WERI-Rb-1 (cell line): ENCODE data around the gene BEAN1.

ENCODE experiments used
- DNase-seq: peaks from one replicate; pipeline ENCODE4 v3.0.0-alpha.2; 2020
- H3K27ac ChIP-seq: fragments of 250-450 bp; sonication (Bioruptor Pico); 2 replicates; pipeline ENCODE4 v1.5.1; 2020; ENCODE audit warnings: mild to moderate bottlenecking, moderate library complexity
- H3K27me3 ChIP-seq: fragments of 250-450 bp; sonication (Bioruptor Pico); 2 replicates; pipeline ENCODE4 v1.5.1; 2021; ENCODE audit warnings: mild to moderate bottlenecking, low read depth, moderate library complexity; ENCODE audit not compliant: insufficient read depth, severe bottlenecking
- H3K36me3 ChIP-seq: fragments of 250-450 bp; sonication (Bioruptor Pico); 2 replicates; pipeline ENCODE4 v1.5.1; 2020; ENCODE audit warnings: mild to moderate bottlenecking, moderate library complexity
- H3K4me3 ChIP-seq: 2 replicates; pipeline ENCODE4 v1.5.1; 2011; ENCODE audit warnings: low read depth, mild to moderate bottlenecking, control low read depth, low read length
- H3K9me3 ChIP-seq: fragments of 250-450 bp; sonication (Bioruptor Pico); 2 replicates; pipeline ENCODE4 v1.5.1; 2021; ENCODE audit warnings: mild to moderate bottlenecking, moderate library complexity; ENCODE audit not compliant: severe bottlenecking
- TF ChIP-seq, protein P1 (sequence below): IDR thresholded peaks from 2 replicates; pipeline ENCODE4 v1.5.1; 2011; ENCODE audit warnings: low read depth, mild to moderate bottlenecking, control low read depth, inconsistent platforms, low read length

The BEAN1 gene

DNA sequence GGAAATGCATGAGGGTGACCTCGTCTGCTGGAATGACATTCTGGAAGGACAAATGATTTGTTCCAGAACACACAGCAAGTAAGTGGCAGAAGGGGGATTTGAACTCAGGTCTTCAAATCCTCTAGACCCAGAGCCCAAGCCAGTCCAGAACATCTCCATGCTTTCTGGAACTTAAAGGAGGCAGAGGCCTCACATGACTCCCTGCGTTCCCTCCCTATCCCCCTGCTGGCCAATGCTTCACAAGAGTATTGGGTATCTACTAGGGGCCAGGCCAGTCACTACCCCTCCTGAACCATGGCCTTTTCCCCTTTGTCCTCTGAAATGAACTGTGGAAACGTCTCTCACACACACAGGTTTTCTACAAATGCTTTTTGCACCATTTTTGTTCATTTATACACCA is 7.6 kb upstream of the BEAN1 start:
- Histone ChIP-seq H3K27ac (no peak overlapping the region), H3K27me3 (no peaks in the 10 kb centered on the region), H3K4me3 (no peak overlapping the region), H3K36me3 (no peaks in the 10 kb centered on the region), H3K9me3 (peaks cover under 1% of the 10 kb centered on the region)
- no peak for DNase-seq
- TF ChIP-seq, protein P1, sequence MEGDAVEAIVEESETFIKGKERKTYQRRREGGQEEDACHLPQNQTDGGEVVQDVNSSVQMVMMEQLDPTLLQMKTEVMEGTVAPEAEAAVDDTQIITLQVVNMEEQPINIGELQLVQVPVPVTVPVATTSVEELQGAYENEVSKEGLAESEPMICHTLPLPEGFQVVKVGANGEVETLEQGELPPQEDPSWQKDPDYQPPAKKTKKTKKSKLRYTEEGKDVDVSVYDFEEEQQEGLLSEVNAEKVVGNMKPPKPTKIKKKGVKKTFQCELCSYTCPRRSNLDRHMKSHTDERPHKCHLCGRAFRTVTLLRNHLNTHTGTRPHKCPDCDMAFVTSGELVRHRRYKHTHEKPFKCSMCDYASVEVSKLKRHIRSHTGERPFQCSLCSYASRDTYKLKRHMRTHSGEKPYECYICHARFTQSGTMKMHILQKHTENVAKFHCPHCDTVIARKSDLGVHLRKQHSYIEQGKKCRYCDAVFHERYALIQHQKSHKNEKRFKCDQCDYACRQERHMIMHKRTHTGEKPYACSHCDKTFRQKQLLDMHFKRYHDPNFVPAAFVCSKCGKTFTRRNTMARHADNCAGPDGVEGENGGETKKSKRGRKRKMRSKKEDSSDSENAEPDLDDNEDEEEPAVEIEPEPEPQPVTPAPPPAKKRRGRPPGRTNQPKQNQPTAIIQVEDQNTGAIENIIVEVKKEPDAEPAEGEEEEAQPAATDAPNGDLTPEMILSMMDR, result peak; percentile 38

- Histone ChIP-seq H3K4me3 (no peak overlapping the region), H3K27me3 (no peaks in the 10 kb centered on the region), H3K27ac (no peak overlapping the region), H3K36me3 (no peaks in the 10 kb centered on the region), H3K9me3 (peaks cover 2% of the 10 kb centered on the region)
- no peak for DNase-seq
- TF ChIP-seq, protein P1, result no peak
Observed at GRCh38 chr16:66420396-66420795, 6.7 kb upstream of the BEAN1 start.

DNA sequence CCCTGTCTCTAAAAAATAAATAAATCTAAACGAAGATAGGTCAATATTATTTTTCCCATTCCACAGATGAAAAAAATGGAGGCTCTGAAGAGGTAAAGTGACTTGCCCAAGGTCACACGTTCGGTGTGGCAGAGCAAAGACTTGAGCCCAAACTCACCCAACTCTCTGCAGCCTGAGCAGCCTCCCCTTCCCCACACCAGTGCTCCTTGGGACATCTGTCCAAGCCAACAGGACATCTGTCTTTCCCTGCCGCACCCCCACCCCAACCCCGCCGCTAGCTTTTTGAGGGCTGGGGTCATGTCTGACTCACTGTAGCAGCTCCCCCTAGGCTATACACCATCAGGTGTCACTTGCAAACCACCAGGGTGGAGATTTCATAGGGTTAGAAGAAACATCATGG is 5.2 kb upstream of the BEAN1 start:
- TF ChIP-seq, protein P1, result no peak
- Histone ChIP-seq H3K9me3 (peaks cover 2% of the 10 kb centered on the region), H3K36me3 (no peaks in the 10 kb centered on the region), H3K4me3 (no peak overlapping the region), H3K27ac (no peak overlapping the region), H3K27me3 (no peaks in the 10 kb centered on the region)
- no peak for DNase-seq

DNA sequence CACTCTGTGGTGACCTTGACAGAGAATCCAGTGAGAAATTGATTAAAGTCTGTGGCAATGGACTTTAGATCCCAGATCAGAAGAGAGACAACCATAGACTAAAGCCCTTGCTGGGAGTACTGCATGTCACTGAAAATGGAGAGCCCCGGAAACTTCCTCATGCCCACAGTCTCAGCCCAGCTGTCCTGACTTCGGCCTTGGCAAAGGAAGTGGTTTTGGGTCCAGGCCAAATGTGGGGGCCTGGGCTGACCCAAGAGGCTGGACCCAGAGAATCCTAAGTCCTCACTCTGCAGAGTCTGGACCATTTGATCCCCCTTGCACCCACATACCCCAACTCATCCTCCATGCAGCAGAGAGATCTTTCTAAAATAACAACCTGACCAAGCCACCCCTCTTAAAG is 4.7 kb upstream of the BEAN1 start:
- DNase-seq, result no peak
- Histone ChIP-seq H3K27ac (no peak overlapping the region), H3K27me3 (no peaks in the 10 kb centered on the region), H3K36me3 (no peaks in the 10 kb centered on the region), H3K9me3 (peaks cover 2% of the 10 kb centered on the region), H3K4me3 (no peak overlapping the region)
- TF ChIP-seq, protein P1, result no peak

DNA sequence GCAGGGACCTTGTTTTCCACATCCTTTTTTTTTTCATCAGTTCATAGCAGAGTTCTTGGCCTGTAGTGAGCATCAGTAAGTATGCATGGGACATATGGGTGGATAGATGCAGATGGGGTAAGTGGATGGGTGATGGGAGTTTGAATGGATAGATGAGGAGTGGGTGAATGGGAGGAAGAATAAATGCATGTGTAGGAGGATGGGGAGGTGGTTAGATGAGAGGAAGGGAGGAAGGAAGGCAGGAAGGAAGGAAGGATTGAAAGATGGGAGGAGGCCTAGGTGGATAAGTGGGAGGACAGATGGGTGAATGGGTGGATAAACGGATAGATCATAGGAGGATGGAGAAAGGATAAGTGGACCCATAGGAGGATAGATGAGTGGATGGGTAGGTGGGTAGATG is 3.9 kb upstream of the BEAN1 start:
- Histone ChIP-seq H3K4me3 (no peak overlapping the region), H3K9me3 (peaks cover 2% of the 10 kb centered on the region), H3K36me3 (no peaks in the 10 kb centered on the region), H3K27me3 (no peaks in the 10 kb centered on the region), H3K27ac (no peak overlapping the region)
- TF ChIP-seq, protein P1, result no peak
- DNase-seq, result no peak

GRCh38 chr16:66425651-66426050 is 1.4 kb upstream of the BEAN1 start:
- Histone ChIP-seq H3K9me3 (peaks cover 2% of the 10 kb centered on the region), H3K36me3 (no peaks in the 10 kb centered on the region), H3K27me3 (no peaks in the 10 kb centered on the region), H3K4me3 (no peak overlapping the region), H3K27ac (no peak overlapping the region)
- TF ChIP-seq, protein P1, result no peak
- DNase-seq, result no peak
